PC-9 (cell line): ENCODE measurements around the gene SOX12.

Source experiments
- CTCF ChIP-seq: fragments of 200-600 bp; sonication (generic); conservative IDR thresholded peaks from 2 replicates; pipeline ENCODE4 v1.6.1; 2017; ENCODE audit warnings: mixed run types, antibody characterized with exemption, mild to moderate bottlenecking, moderate library complexity
- EZH2 ChIP-seq: fragments of 200-600 bp; sonication (generic); IDR thresholded peaks from 2 replicates; pipeline ENCODE4 v1.8.0; 2017; ENCODE audit warnings: antibody characterized with exemption, low read depth

GRCh38 chr20:313948-314347, 11.4 kb upstream of the SOX12 start:
- TF ChIP-seq CTCF (no peak), EZH2 (no peak)
